Testis (tissue), 2 donors: Measurements from ENCODE around the gene SDK1.

Source experiments
- CTCF ChIP-seq, 3 experiments: fragments of 450-650 bp in 2 of 3; fragments of 200-600 bp in 1 of 3; sonication (generic) in 1 of 3; IDR thresholded peaks; one replicate each; pipeline ENCODE4 v1.5.1; 2016 to 2019; ENCODE audit warnings: antibody characterized with exemption in 3 of 3, mild to moderate bottlenecking in 2 of 3, moderate library complexity in 1 of 3
- POLR2A ChIP-seq: fragments of 450-650 bp; IDR thresholded peaks from one replicate; pipeline ENCODE4 v1.6.1; 2017; ENCODE audit warnings: antibody characterized with exemption, mild to moderate bottlenecking, moderate library complexity

- TF ChIP-seq CTCF (IDR thresholded peaks at IDR 0.05) (no peak), POLR2A (no peak)
These were observed 660.9 kb downstream of the SDK1 start for GRCh38 chr7:3961857-3962503.
